SJSA1 (cell line): ENCODE measurements around the gene ITGA11. TPM values are rescaled to one million over a fixed set of nuclear protein-coding genes. Genes with fewer than 3 reads are reported as not detected.

ENCODE experiments used
- DNase-seq, 2 experiments: peaks; one replicate each; pipeline ENCODE4 v3.0.0-alpha.2; 2015 to 2020; ENCODE audit warnings: low spot score in 2 of 2, low read depth in 1 of 2
- H3K27ac ChIP-seq: fragments of 250-450 bp; sonication (Bioruptor Pico); 2 replicates; pipeline ENCODE4 v1.5.1; 2020; ENCODE audit warnings: mild to moderate bottlenecking, moderate library complexity
- H3K27me3 ChIP-seq: fragments of 250-450 bp; sonication (Bioruptor Pico); replicated peaks from 2 replicates; pipeline ENCODE4 v1.5.1; 2020; ENCODE audit warnings: mild to moderate bottlenecking, moderate library complexity
- H3K36me3 ChIP-seq: fragments of 250-450 bp; sonication (Bioruptor Pico); 2 replicates; pipeline ENCODE4 v1.5.1; 2020; ENCODE audit warnings: mild to moderate bottlenecking
- H3K4me1 ChIP-seq: fragments of 250-450 bp; sonication (Bioruptor Pico); replicated peaks from 2 replicates; pipeline ENCODE4 v1.6.1; 2021; ENCODE audit warnings: mild to moderate bottlenecking
- H3K4me3 ChIP-seq: fragments of 250-450 bp; sonication (Bioruptor Pico); 2 replicates; pipeline ENCODE4 v1.5.1; 2020; ENCODE audit warnings: mild to moderate bottlenecking
- H3K9me3 ChIP-seq: fragments of 250-450 bp; sonication (Bioruptor Pico); replicated peaks from 2 replicates; pipeline ENCODE4 v1.5.1; 2020; ENCODE audit warnings: mild to moderate bottlenecking
- total RNA-seq: library from RNA; depleted of rRNA; stranded (reverse); fragments of >200 nt; shearing (Covaris generic); gene quantifications from 2 replicates; pipeline ENCODE4 v1.2.3, GENCODE V29; 2014

The ITGA11 gene
- total RNA-seq, 1 experiment from 2014 or later: 0.34 TPM

GRCh38 chr15:68312701-68313204, 119.2 kb downstream of the ITGA11 start:
- H3K4me1 ChIP-seq: peaks cover 13% of the 10 kb centered on the region
- H3K36me3 ChIP-seq: no peaks in the 10 kb centered on the region
- DNase-seq: peak in 1 of 2 experiments; percentile 45
- H3K27me3 ChIP-seq: no peaks in the 10 kb centered on the region
- no peak overlapping the region for H3K4me3 ChIP-seq
- no peaks in the 10 kb centered on the region for H3K9me3 ChIP-seq
- no peak overlapping the region for H3K27ac ChIP-seq

- H3K4me1 ChIP-seq: peaks cover 13% of the 10 kb centered on the region
- H3K4me3 ChIP-seq: no peak overlapping the region
- no peaks in the 10 kb centered on the region for H3K9me3 ChIP-seq
- H3K36me3 ChIP-seq: no peaks in the 10 kb centered on the region
- no peak overlapping the region for H3K27ac ChIP-seq
- no peaks in the 10 kb centered on the region for H3K27me3 ChIP-seq
- peak in 1 of 2 experiments; percentile 14 for DNase-seq
Observed at GRCh38 chr15:68311859-68312557, 120.0 kb downstream of the ITGA11 start.

GRCh38 chr15:68311464-68311835, 120.5 kb downstream of the ITGA11 start:
- H3K36me3 ChIP-seq: no peaks in the 10 kb centered on the region
- DNase-seq: peak in 1 of 2 experiments; percentile 32
- no peak overlapping the region for H3K27ac ChIP-seq
- H3K9me3 ChIP-seq: no peaks in the 10 kb centered on the region
- H3K27me3 ChIP-seq: no peaks in the 10 kb centered on the region
- H3K4me1 ChIP-seq: peaks cover 13% of the 10 kb centered on the region
- no peak overlapping the region for H3K4me3 ChIP-seq

- Histone ChIP-seq H3K27ac (no peak overlapping the region), H3K4me3 (no peak overlapping the region), H3K4me1 (peaks cover 13% of the 10 kb centered on the region), H3K9me3 (no peaks in the 10 kb centered on the region), H3K27me3 (no peaks in the 10 kb centered on the region), H3K36me3 (no peaks in the 10 kb centered on the region)
- DNase-seq: peak in 1 of 2 experiments; percentile 38
Observed at GRCh38 chr15:68310804-68311463, 121.0 kb downstream of the ITGA11 start.

DNA sequence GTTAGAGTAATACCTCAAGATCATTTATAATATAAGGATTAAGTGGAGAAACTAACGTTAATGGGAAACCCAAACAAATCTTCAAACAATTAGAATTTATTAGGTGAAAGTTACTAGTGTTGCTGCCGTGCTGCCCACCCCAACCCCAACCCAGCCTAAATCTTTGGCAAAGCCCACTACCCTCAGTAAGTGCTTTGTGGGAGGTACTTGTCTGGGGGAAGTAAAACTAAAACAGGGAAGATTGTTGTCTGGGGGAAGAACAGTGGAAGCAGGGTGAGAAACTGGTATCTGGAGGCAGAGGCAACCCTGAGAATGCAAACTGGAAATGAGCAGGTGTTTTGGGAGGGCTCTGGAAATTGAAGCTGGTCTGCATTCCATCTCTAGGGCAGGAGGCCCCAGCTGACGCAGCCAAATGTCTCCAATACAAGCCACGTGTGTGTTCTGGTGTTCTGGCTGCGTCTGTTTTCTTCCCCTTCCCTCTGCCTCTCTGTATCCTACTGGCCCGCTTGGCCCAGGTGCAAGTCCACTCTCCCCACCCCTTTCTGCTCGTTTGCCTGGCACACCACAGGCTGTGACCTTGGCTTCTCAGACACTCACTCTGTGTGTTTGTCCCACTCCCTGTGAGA, 121.7 kb downstream of the ITGA11 start:
- H3K4me1 ChIP-seq: peaks cover 13% of the 10 kb centered on the region
- no peak overlapping the region for H3K27ac ChIP-seq
- no peaks in the 10 kb centered on the region for H3K27me3 ChIP-seq
- no peak overlapping the region for H3K4me3 ChIP-seq
- DNase-seq: peak in 1 of 2 experiments; percentile 22
- H3K9me3 ChIP-seq: no peaks in the 10 kb centered on the region
- H3K36me3 ChIP-seq: no peaks in the 10 kb centered on the region

DNA sequence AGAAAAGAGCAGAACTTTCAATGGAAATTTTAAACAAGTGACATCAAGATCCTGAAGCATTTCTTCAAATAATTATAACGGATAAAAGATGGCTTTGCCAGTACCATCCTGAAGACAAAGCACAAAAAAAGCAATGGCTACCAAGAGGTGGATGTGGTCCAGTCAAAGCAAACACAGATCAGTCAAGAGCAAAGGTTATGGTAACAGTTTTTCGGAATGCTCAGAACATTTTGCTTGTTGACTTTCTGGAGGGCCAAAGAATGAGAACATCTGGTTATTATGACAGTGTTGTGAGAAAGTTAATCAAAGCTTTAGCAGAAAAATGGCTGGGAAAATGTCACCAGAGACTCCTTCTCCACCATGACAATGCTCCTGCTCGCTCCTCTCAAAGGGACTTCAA, 122.9 kb downstream of the ITGA11 start:
- Histone ChIP-seq H3K4me1 (peaks cover 13% of the 10 kb centered on the region), H3K9me3 (no peaks in the 10 kb centered on the region), H3K4me3 (no peak overlapping the region), H3K27me3 (no peaks in the 10 kb centered on the region), H3K36me3 (no peaks in the 10 kb centered on the region), H3K27ac (no peak overlapping the region)
- peak in 1 of 2 experiments; percentile 46 for DNase-seq

DNA sequence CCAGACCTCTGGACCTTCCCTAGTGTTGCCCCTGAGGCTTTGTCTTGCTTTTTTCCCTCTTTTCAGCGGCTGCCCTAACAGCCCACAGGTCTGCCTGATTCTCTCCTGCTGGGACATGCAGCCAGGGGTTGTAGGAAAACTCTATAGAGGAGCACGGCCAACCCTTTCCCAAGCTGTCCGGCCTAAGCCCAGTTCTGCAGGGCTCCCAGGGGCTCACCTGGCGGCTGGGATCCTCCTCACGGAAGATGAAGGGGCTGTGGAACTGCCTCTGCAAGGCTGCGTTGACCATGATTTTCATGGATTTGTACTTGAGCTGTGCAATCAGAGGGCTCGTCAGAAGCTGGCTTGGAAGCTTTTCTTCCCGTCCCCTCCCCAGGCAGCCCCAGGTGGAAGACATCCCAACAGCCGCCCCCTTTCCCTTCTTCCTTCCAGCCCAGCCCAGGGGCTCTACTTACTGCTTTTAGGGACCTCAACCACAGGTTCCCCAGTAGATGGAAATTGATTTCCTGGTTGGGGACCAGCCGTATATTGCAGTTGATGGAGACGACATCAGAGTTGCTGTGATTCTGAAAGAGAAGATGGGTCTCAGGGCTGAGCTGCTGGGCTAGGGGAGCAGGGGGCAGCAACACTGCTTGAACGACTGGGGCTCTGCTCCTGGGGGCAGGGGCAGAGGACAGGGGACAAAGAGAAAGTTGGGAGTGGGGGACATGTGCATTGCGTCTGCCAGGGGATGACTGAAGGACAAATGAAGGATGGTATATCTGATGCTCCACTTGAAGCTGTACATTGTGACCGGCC, 124.6 kb downstream of the ITGA11 start:
- H3K36me3 ChIP-seq: no peaks in the 10 kb centered on the region
- no peak for DNase-seq
- H3K27me3 ChIP-seq: no peaks in the 10 kb centered on the region
- no peak overlapping the region for H3K27ac ChIP-seq
- peaks cover 6% of the 10 kb centered on the region for H3K4me1 ChIP-seq
- no peak overlapping the region for H3K4me3 ChIP-seq
- H3K9me3 ChIP-seq: no peaks in the 10 kb centered on the region

- no peaks in the 10 kb centered on the region for H3K36me3 ChIP-seq
Observed at GRCh38 chr15:68305420-68305871, 126.5 kb downstream of the ITGA11 start.

DNA sequence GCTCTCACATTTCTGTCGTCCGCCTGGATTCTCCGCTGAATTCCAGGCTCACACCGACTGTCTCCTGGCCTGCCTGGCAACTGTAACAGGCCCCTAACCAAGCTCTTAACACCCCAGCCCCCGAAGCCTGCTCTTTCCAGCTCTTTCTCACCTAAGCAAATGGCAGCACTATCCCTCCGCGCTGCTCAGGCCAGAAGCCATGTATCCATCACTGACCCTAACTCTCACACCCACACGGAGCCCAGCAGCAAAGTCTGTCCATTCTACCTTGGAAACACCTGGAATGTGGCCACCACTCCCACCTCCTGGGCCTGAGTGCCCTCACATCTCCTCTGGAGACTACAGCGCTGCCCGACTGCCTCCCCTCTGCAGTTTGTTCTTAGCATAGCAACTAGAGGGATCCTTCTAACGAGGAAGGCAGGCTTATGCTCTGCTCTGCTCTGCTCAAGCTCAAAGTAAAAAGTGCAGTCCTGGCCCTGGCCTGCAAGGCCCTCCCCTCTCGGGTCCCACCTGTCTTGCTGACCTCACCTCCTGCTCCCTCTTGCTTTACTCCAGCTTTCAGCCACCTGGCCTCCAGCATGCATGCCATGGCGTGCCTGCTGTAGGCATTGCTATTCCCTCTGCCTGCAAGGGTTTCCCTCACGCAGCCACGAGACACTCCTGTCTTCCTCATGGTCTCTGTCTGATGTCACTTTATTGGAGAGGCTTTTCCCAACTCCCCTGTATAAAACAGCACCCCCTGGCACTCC, 127.2 kb downstream of the ITGA11 start:
- H3K4me3 ChIP-seq: no peak overlapping the region
- DNase-seq: peak in 1 of 2 experiments; percentile 36
- no peaks in the 10 kb centered on the region for H3K36me3 ChIP-seq
- H3K9me3 ChIP-seq: no peaks in the 10 kb centered on the region
- H3K27me3 ChIP-seq: no peaks in the 10 kb centered on the region
- H3K27ac ChIP-seq: no peak overlapping the region
- peaks cover 6% of the 10 kb centered on the region for H3K4me1 ChIP-seq

More at GRCh38 chr15:68305420-68305871, 126.5 kb downstream of the ITGA11 start:
- Histone ChIP-seq H3K27ac (no peak overlapping the region), H3K4me3 (no peak overlapping the region), H3K9me3 (no peaks in the 10 kb centered on the region), H3K4me1 (peaks cover 6% of the 10 kb centered on the region), H3K27me3 (no peaks in the 10 kb centered on the region)
- DNase-seq: peak in 1 of 2 experiments; percentile 32

DNA sequence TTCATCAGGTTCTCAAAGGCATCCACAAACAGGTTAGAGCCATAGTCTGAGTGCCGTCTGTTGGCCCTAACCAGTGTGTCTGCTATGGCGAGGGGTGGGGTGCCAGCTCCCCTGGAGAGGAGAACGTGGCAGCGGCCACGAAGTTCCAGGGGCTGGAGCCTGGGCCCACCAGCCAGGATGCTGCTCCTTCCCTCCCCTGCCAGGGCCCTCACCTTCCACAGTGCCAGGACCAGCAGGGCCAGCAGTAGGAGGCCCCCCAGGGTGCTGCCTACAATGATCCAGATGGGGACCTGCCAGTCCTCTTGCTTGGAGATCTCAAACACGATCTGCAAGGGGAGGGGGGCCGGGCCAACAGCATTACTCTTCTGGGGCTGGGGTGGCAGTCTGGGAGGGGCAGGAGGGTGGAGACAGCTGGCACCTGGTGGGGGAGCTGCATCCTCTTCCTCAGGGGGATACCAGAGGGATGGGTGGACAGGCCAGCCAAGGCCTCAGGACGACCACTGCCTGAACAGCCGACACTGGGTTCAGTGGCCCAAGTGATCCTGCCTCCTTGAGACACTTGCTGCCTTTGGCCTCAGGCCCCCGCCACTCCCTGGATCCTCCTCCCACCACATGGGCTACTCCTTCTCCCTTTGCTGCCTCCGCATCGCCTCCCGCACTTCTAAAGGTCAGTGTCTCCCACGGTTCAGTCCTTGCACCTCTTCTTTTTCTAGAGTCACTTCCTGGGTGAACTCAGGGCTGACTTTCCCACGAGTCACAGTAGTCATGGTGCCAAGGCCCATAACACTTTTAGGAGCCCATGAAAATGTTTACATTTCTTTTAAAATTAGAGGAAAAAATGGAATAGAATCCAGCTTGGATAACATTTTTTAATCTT, 128.2 kb downstream of the ITGA11 start:
- Histone ChIP-seq H3K36me3 (no peaks in the 10 kb centered on the region), H3K4me3 (no peak overlapping the region), H3K27ac (no peak overlapping the region), H3K4me1 (peaks cover 5% of the 10 kb centered on the region), H3K9me3 (no peaks in the 10 kb centered on the region), H3K27me3 (no peaks in the 10 kb centered on the region)
- DNase-seq: peak in 1 of 2 experiments; percentile 40

GRCh38 chr15:68303134-68303533, 128.8 kb downstream of the ITGA11 start:
- Histone ChIP-seq H3K4me3 (no peak overlapping the region), H3K27me3 (no peaks in the 10 kb centered on the region), H3K36me3 (no peaks in the 10 kb centered on the region), H3K9me3 (no peaks in the 10 kb centered on the region), H3K4me1 (0 out of 2 replicates have a peak, but pooled peaks cover 4% of the 10 kb centered on the region), H3K27ac (no peak overlapping the region)
- no peak for DNase-seq

DNA sequence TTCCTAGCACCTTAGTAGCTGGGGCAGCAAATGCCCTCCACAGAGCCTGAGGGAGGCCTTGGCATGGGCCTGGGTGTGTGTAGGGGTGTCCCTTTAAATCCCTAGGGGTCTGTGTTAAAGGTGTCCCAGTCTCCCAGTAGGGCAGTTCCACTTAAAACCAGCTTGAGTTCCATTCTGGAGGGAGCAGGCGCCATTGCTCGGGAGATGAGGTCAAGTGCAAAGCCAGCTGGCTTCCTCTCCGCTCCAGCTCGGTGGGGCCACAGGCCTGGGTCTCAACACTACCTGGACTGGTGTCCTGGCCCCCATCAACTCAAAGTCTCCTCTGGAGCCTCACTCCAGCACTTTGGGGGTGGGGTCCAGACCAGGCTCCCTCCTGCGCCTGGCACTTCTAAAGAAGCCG, 129.2 kb downstream of the ITGA11 start:
- Histone ChIP-seq H3K9me3 (no peaks in the 10 kb centered on the region), H3K36me3 (0 out of 2 replicates have a peak, but pooled peaks cover 1% of the 10 kb centered on the region), H3K27ac (no peak overlapping the region), H3K4me3 (no peak overlapping the region), H3K27me3 (no peaks in the 10 kb centered on the region), H3K4me1 (0 out of 2 replicates have a peak, but pooled peaks cover 4% of the 10 kb centered on the region)
- DNase-seq: peak in 1 of 2 experiments; percentile 35
